ENCODE data around the gene LRIG1.

DNA sequence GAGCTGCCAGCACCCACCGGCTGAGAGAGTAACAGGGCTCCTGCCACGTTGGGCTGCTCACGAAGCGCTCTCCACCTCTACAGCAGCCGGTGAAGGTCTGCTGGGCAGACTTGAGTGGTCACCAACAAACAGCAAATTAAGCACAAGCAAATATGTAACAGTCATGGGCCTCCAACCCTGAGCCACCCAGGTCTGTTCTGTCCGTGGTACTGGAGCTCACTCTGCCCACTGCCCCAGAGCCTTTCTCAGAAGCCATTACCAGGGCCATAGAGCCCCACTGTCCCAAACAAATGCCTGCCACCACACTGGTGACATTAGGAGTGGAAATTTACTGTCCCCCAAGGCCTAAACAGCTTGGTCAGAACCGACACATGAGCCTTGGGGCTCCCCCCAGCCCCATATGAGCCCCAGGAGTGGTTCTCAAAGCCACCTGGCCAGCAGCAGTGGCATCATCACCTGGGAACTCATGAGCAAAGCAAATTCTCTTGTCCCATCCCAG, 56.6 kb downstream of the LRIG1 start:
- TF ChIP-seq, protein P1, sequence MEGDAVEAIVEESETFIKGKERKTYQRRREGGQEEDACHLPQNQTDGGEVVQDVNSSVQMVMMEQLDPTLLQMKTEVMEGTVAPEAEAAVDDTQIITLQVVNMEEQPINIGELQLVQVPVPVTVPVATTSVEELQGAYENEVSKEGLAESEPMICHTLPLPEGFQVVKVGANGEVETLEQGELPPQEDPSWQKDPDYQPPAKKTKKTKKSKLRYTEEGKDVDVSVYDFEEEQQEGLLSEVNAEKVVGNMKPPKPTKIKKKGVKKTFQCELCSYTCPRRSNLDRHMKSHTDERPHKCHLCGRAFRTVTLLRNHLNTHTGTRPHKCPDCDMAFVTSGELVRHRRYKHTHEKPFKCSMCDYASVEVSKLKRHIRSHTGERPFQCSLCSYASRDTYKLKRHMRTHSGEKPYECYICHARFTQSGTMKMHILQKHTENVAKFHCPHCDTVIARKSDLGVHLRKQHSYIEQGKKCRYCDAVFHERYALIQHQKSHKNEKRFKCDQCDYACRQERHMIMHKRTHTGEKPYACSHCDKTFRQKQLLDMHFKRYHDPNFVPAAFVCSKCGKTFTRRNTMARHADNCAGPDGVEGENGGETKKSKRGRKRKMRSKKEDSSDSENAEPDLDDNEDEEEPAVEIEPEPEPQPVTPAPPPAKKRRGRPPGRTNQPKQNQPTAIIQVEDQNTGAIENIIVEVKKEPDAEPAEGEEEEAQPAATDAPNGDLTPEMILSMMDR (IDR thresholded peaks at IDR 0.05), result no peak
- TF ChIP-seq EP300 (IDR thresholded peaks at IDR 0.05), result no peak
- no peak for TF ChIP-seq POLR2A (IDR thresholded peaks at IDR 0.05)

Data from tibial nerve (tissue), 4 donors.